Natural killer cell (primary cell): ENCODE data around the gene FADS2. TPM values are rescaled to one million over a fixed set of nuclear protein-coding genes. Genes with fewer than 3 reads are reported as not detected.

ENCODE experiments used
- ATAC-seq, 3 donors: fragments of 150-1000 bp in 2 of 3; fragments of 200-7000 bp in 1 of 3; cut with Tn5 transposase; 1 replicate in 1 of 3; 2 replicates in 2 of 3; pipeline ENCODE4 v1.10.0; 2021; ENCODE audit warnings: mild to moderate bottlenecking in 2 of 3, moderate library complexity in 2 of 3
- DNase-seq, 2 donors: peaks; one replicate each; pipeline versions ENCODE4 v3.0.0 to v3.0.0-alpha.2; 2013 to 2021; ENCODE audit warnings: mixed read lengths in 1 of 2
- H3K27ac ChIP-seq: one replicate; pipeline ENCODE4 v1.5.1; 2013; ENCODE audit warnings: mild to moderate bottlenecking, low read length
- H3K27me3 ChIP-seq: one replicate; pipeline ENCODE4 v1.6.1; 2013; ENCODE audit warnings: low read length; ENCODE audit not compliant: control insufficient read depth, insufficient read depth
- H3K36me3 ChIP-seq: one replicate; pipeline ENCODE4 v1.6.1; 2013; ENCODE audit warnings: low read length; ENCODE audit not compliant: control insufficient read depth, insufficient read depth
- H3K4me1 ChIP-seq: one replicate; pipeline ENCODE4 v1.6.1; 2013; ENCODE audit warnings: low read length; ENCODE audit not compliant: control insufficient read depth, insufficient read depth
- H3K4me3 ChIP-seq: one replicate; pipeline ENCODE4 v1.5.1; 2013; ENCODE audit warnings: low read length
- H3K9me3 ChIP-seq: one replicate; pipeline ENCODE4 v1.6.1; 2013; ENCODE audit warnings: low read length; ENCODE audit not compliant: control insufficient read depth, insufficient read depth
- H3K27ac Mint-ChIP-seq, 2 donors: one replicate each; pipeline ENCODE4 v1.8.0; 2022; ENCODE audit warnings: mild to moderate bottlenecking in 2 of 2, mixed read lengths in 2 of 2, moderate library complexity in 1 of 2
- H3K27me3 Mint-ChIP-seq, 2 donors: one replicate each; pipeline ENCODE4 v1.8.0; 2022; ENCODE audit warnings: low read depth in 2 of 2, mixed read lengths in 2 of 2
- H3K36me3 Mint-ChIP-seq: one replicate; pipeline ENCODE4 v1.8.0; 2022; ENCODE audit warnings: mixed read lengths
- H3K4me1 Mint-ChIP-seq, 2 donors: one replicate each; pipeline ENCODE4 v1.8.0; 2022; ENCODE audit warnings: mixed read lengths in 2 of 2
- H3K4me3 Mint-ChIP-seq: one replicate; pipeline ENCODE4 v1.8.0; 2022; ENCODE audit warnings: mild to moderate bottlenecking, moderate library complexity, mixed read lengths
- H3K9me3 Mint-ChIP-seq, 2 donors: one replicate each; pipeline ENCODE4 v1.8.0; 2022; ENCODE audit warnings: mixed read lengths in 2 of 2
- CTCF ChIP-seq: fragments of 200-600 bp; IDR thresholded peaks from one replicate; pipeline ENCODE4 v1.8.0; 2022; ENCODE audit warnings: antibody characterized with exemption
- WGBS: methylation state at CpG from one replicate; pipeline ENCODE4 v1.1.7; 2013; ENCODE audit warnings: missing lambda C conversion rate; ENCODE audit not compliant: insufficient coverage; 5-methylcytosine and 5-hydroxymethylcytosine counted together
- intact Hi-C: fragments of 100-400 bp; cut with micrococcal nuclease; formaldehyde crosslinking; loops from one replicate; pipeline ENCODE4 v1.14.2; 2022
- total RNA-seq, 4 donors: library from RNA; stranded (reverse); fragments of 120-200 nt in 1 of 4; gene quantifications; one replicate each; pipeline versions ENCODE4 v1.2.3 to v1.2.4, GENCODE V29; 2013 to 2022

Gene FADS2
- total RNA-seq, 3 donors from 2014 or later (not counting 1 experiment from before 2014, with no cell fraction given): 30.4 to 52.7 (median 34.4) TPM

GRCh38 chr11:61866958-61867343 lies 38.9 kb downstream of the FADS2 start:
- intact Hi-C loops: no loop called here
- ATAC-seq (no peak), DNase-seq (no peak)
- Mint-ChIP-seq H3K36me3 (no peaks in the 10 kb centered on the region), H3K4me3 (no peak overlapping the region), H3K4me1 (peaks cover 6 to 8% of the 10 kb centered on the region in 2 donors), H3K27ac (no peak overlapping the region), H3K27me3 (no peaks in the 10 kb centered on the region), H3K9me3 (no peaks in the 10 kb centered on the region)
- no peak for TF ChIP-seq CTCF
- Histone ChIP-seq H3K27ac (no peak overlapping the region), H3K27me3 (no peaks in the 10 kb centered on the region), H3K36me3 (no peaks in the 10 kb centered on the region), H3K4me3 (no peak overlapping the region), H3K4me1 (peaks cover 8% of the 10 kb centered on the region), H3K9me3 (no peaks in the 10 kb centered on the region)
- WGBS: 95% methylated on average over 5 of the region's 6 CpGs

GRCh38 chr11:61868571-61869428 lies 40.7 kb downstream of the FADS2 start:
- H3K9me3 Mint-ChIP-seq: no peaks in the 10 kb centered on the region
- Histone ChIP-seq H3K36me3 (no peaks in the 10 kb centered on the region), H3K4me3 (no peak overlapping the region), H3K4me1 (peaks cover 8% of the 10 kb centered on the region), H3K9me3 (no peaks in the 10 kb centered on the region), H3K27me3 (no peaks in the 10 kb centered on the region), H3K27ac (no peak overlapping the region)
- intact Hi-C loops: no loop called here
- DNase-seq (no peak), ATAC-seq (no peak)
- H3K4me3 Mint-ChIP-seq: no peak overlapping the region
- no peaks in the 10 kb centered on the region for H3K36me3 Mint-ChIP-seq
- H3K27me3 Mint-ChIP-seq: no peaks in the 10 kb centered on the region
- no peak overlapping the region for H3K27ac Mint-ChIP-seq
- H3K4me1 Mint-ChIP-seq: peaks cover 6 to 8% of the 10 kb centered on the region in 2 donors
- no peak for TF ChIP-seq CTCF
- 86% methylated on average over 14 of the region's 14 CpGs for WGBS

- no peaks in the 10 kb centered on the region for H3K27me3 ChIP-seq
- H3K9me3 ChIP-seq: no peaks in the 10 kb centered on the region
- 90% methylated on average over 4 of the region's 4 CpGs for WGBS
- DNase-seq (no peak), ATAC-seq (no peak)
- H3K27ac Mint-ChIP-seq: no peak overlapping the region
- intact Hi-C loops: no loop called here
- TF ChIP-seq CTCF: no peak
- H3K4me1 Mint-ChIP-seq: peaks cover 6 to 8% of the 10 kb centered on the region in 2 donors
- H3K27me3 Mint-ChIP-seq: no peaks in the 10 kb centered on the region
- H3K4me1 ChIP-seq: peaks cover 8% of the 10 kb centered on the region
- no peaks in the 10 kb centered on the region for H3K36me3 ChIP-seq
- H3K9me3 Mint-ChIP-seq: no peaks in the 10 kb centered on the region
- H3K27ac ChIP-seq: no peak overlapping the region
- H3K4me3 Mint-ChIP-seq: no peak overlapping the region
- no peak overlapping the region for H3K4me3 ChIP-seq
- no peaks in the 10 kb centered on the region for H3K36me3 Mint-ChIP-seq
These were observed 41.3 kb downstream of the FADS2 start for GRCh38 chr11:61869429-61869707.
